GM21390 (cell line): ENCODE data around the gene SRSF6.
A peak's percentile ranks its signal among the peaks of the same experiment; 100 is the strongest.
"Not testable (repeated sequence)": the region's sequence is repeated elsewhere in the genome, so short reads cannot be mapped to it uniquely, and the experiment has no call there.

ENCODE experiments used
- ATAC-seq: cut with Tn5 transposase; IDR thresholded peaks from one replicate; pipeline ENCODE4 v1.9.1; 2021; ENCODE audit not compliant: unreplicated experiment

SRSF6 gene

GRCh38 chr20:43448748-43449535 lies 8.8 kb upstream of the SRSF6 start:
- ATAC-seq, result no peak

- ATAC-seq, result no peak
Measured at GRCh38 chr20:43450841-43451799, 6.6 kb upstream of the SRSF6 start.

GRCh38 chr20:43452404-43453126 lies 5.1 kb upstream of the SRSF6 start:
- ATAC-seq, result no peak

GRCh38 chr20:43456252-43456651 lies 1.4 kb upstream of the SRSF6 start:
- ATAC-seq, result not testable (repeated sequence)

- peak; percentile 75 for ATAC-seq
Measured at GRCh38 chr20:43456809-43457639, 672 bp upstream of the SRSF6 start.

GRCh38 chr20:43458422-43458924 lies 777 bp downstream of the SRSF6 start:
- no peak for ATAC-seq

- no peak for ATAC-seq
Measured at GRCh38 chr20:43459022-43459942, 1.6 kb downstream of the SRSF6 start.

GRCh38 chr20:43460172-43460829 lies 2.6 kb downstream of the SRSF6 start:
- no peak for ATAC-seq

GRCh38 chr20:43460830-43461200 lies 3.1 kb downstream of the SRSF6 start:
- no peak for ATAC-seq

GRCh38 chr20:43461894-43462659 lies 4.4 kb downstream of the SRSF6 start:
- no peak for ATAC-seq

GRCh38 chr20:43462660-43463526 lies 5.2 kb downstream of the SRSF6 start:
- ATAC-seq, result no peak

GRCh38 chr20:43463527-43464218 lies 6.0 kb downstream of the SRSF6 start:
- ATAC-seq, result no peak

- no peak for ATAC-seq
Measured at GRCh38 chr20:43464219-43464790, 6.6 kb downstream of the SRSF6 start.

GRCh38 chr20:43465625-43465943 lies 7.9 kb downstream of the SRSF6 start:
- ATAC-seq, result no peak

GRCh38 chr20:43467589-43467988 lies 9.9 kb downstream of the SRSF6 start:
- no peak for ATAC-seq
